GM12872 (cell line): ENCODE results near the gene CKB.

Source experiments
- CTCF ChIP-seq: IDR thresholded peaks from 3 replicates; pipeline ENCODE4 v1.5.1; 2011; ENCODE audit warnings: low read depth, mild to moderate bottlenecking, low read length, moderate library complexity; ENCODE audit not compliant: insufficient read depth

CKB gene

GRCh38 chr14:103561381-103562178 is 39.0 kb upstream of the CKB start:
- no peak for TF ChIP-seq CTCF

- no peak for TF ChIP-seq CTCF
Measured at GRCh38 chr14:103560691-103561090, 38.1 kb upstream of the CKB start.

GRCh38 chr14:103559766-103560165 is 37.1 kb upstream of the CKB start:
- TF ChIP-seq CTCF = no peak

- no peak for TF ChIP-seq CTCF
Measured at GRCh38 chr14:103558071-103558882, 35.6 kb upstream of the CKB start.

GRCh38 chr14:103556946-103557758 is 34.5 kb upstream of the CKB start:
- no peak for TF ChIP-seq CTCF

- TF ChIP-seq CTCF = no peak
Measured at GRCh38 chr14:103555559-103556337, 33.1 kb upstream of the CKB start.

- TF ChIP-seq CTCF = no peak
Measured at GRCh38 chr14:103552846-103553210, 30.2 kb upstream of the CKB start.
